ENCODE measurements around the gene HYKK.
"Not testable (repeated sequence)": the region's sequence is repeated elsewhere in the genome, so short reads cannot be mapped to it uniquely, and the experiment has no call there.

HYKK gene

GRCh38 chr15:78506971-78507830 lies at the start of gene HYKK:
Gene HYKK (plus strand): TSS chr15:78507577. CDS start chr15:78513089, 5,512 bp downstream.
- DNase-seq: peak; percentile 87

GRCh38 chr15:78460737-78461136 lies 46.6 kb upstream of the HYKK start:
- no peak for DNase-seq

- DNase-seq: no peak
Measured at GRCh38 chr15:78461171-78461888, 46.0 kb upstream of the HYKK start.

GRCh38 chr15:78469031-78469430 lies 38.3 kb upstream of the HYKK start:
- DNase-seq: no peak

- no peak for DNase-seq
Measured at GRCh38 chr15:78477295-78477694, 30.1 kb upstream of the HYKK start.

GRCh38 chr15:78479650-78480049 lies 27.7 kb upstream of the HYKK start:
- DNase-seq: no peak

GRCh38 chr15:78481917-78482316 lies 25.5 kb upstream of the HYKK start:
- DNase-seq: no peak

- no peak for DNase-seq
Measured at GRCh38 chr15:78492872-78493271, 14.5 kb upstream of the HYKK start.

GRCh38 chr15:78501857-78502256 lies 5.5 kb upstream of the HYKK start:
- DNase-seq: no peak

GRCh38 chr15:78502641-78503040 lies 4.7 kb upstream of the HYKK start:
- DNase-seq: no peak

GRCh38 chr15:78507831-78508160 lies 419 bp downstream of the HYKK start:
- peak; percentile 7 for DNase-seq

GRCh38 chr15:78508272-78508671 lies 895 bp downstream of the HYKK start:
- DNase-seq: no peak

- DNase-seq: no peak
Measured at GRCh38 chr15:78509726-78510312, 2.4 kb downstream of the HYKK start.

- DNase-seq: not testable (repeated sequence)
Measured at GRCh38 chr15:78520035-78520434, 12.7 kb downstream of the HYKK start.

GRCh38 chr15:78524230-78524629 lies 16.9 kb downstream of the HYKK start:
- no peak for DNase-seq

GRCh38 chr15:78527325-78527724 lies 19.9 kb downstream of the HYKK start:
- DNase-seq: no peak

GRCh38 chr15:78533331-78533730 lies 26.0 kb downstream of the HYKK start:
- no peak for DNase-seq

- DNase-seq: no peak
Measured at GRCh38 chr15:78536134-78536533, 28.8 kb downstream of the HYKK start.

GRCh38 chr15:78537266-78537905 lies 30.0 kb downstream of the HYKK start:
- no peak for DNase-seq

GRCh38 chr15:78538358-78538757 lies 31.0 kb downstream of the HYKK start:
- no peak for DNase-seq

GRCh38 chr15:78539464-78540140 lies 32.2 kb downstream of the HYKK start:
- DNase-seq: not testable (repeated sequence)

- peak; percentile 94 for DNase-seq
Measured at GRCh38 chr15:78540141-78540870, 32.9 kb downstream of the HYKK start, which contains the start of gene PSMA4. Gene PSMA4 (plus strand): TSS chr15:78540444. CDS start chr15:78541928, 1,484 bp downstream.

All from activated CD4-positive, alpha-beta T cell treated with anti-CD3 and anti-CD28 coated beads, Interleukin-2, Interleukin-6, amounts not matched to agents 100 ng/mL and 50 ng/mL, durations not matched to agents 16 hours and 8 hours (primary cell).